K562 (cell line): ENCODE results near the gene KLRF2. TPM values are rescaled to one million over a fixed set of nuclear protein-coding genes. Genes with fewer than 3 reads are reported as not detected.

Source experiments
- ATAC-seq: fragments of 200-7000 bp; cut with Tn5 transposase; 3 replicates; pipeline ENCODE4 v1.9.1; 2020; ENCODE audit warnings: moderate library complexity
- BruUV-seq: library from RNA; stranded (reverse); fragments of 400-500 nt; replicated peaks from 2 replicates; lab custom pipeline; 2021; lab: Mats Ljungman, UMichigan
- CTCF ChIA-PET: fragments of 300-600 bp; formaldehyde crosslinking; extraction: SDS; loops from one replicate; lab custom pipeline; 2021; ENCODE audit warnings: low intra/inter-chr PET ratio; lab: Yijun Ruan, JAX
- POLR2A ChIA-PET: fragments of 300-600, 350-650 bp; sonication (Branson Sonifier 250); formaldehyde crosslinking; extraction: SDS; loops from one replicate; lab custom pipeline; 2021; ENCODE audit warnings: antibody characterized with exemption, inconsistent platforms; lab: Yijun Ruan, JAX
- DNase-seq, 4 experiments: peaks; one replicate each; pipeline versions ENCODE4 v3.0.0 to v3.0.0-alpha.2; 2011 to 2018; ENCODE audit warnings: low spot score in 3 of 4, mixed read lengths in 3 of 4; ENCODE audit errors: extremely low read depth in 1 of 4
- FAIRE-seq: peaks from 2 replicates; lab custom pipeline; 2011; peaks lifted over from hg19 to GRCh38; lab: Jason Lieb, UNC
- H2AFZ ChIP-seq: 2 replicates; pipeline ENCODE4 v1.6.0; 2011; ENCODE audit warnings: low read depth, low read length, control low read depth, inconsistent platforms
- H3K27ac ChIP-seq: fragments of 200-600 bp; 3 replicates; pipeline ENCODE4 v1.8.0; 2011; ENCODE audit warnings: low read depth, mild to moderate bottlenecking, control low read depth, inconsistent platforms, low read length, moderate library complexity, mixed read lengths; ENCODE audit errors: extremely low read depth
- H3K27me3 ChIP-seq, 2 experiments: fragments of 300-600 bp in 1 of 2; 2 replicates in 1 of 2; 3 replicates in 1 of 2; pipeline versions ENCODE4 v1.6.0 to v1.8.0; 2011; ENCODE audit warnings: inconsistent platforms in 2 of 2, low read length in 2 of 2, mild to moderate bottlenecking in 1 of 2, mixed read lengths in 1 of 2, moderate library complexity in 1 of 2; ENCODE audit not compliant: control insufficient read depth in 2 of 2, insufficient read depth in 2 of 2
- H3K36me3 ChIP-seq: fragments of 300-600 bp; 3 replicates; pipeline ENCODE4 v1.8.0; 2011; ENCODE audit warnings: mild to moderate bottlenecking, low read length, inconsistent platforms; ENCODE audit not compliant: control insufficient read depth, insufficient read depth
- H3K4me1 ChIP-seq, 2 experiments: fragments of 200-600 bp in 1 of 2; replicated peaks in 1 of 2; 2 replicates in 1 of 2; 3 replicates in 1 of 2; pipeline versions ENCODE4 v1.5.1 to v1.8.0; 2011; ENCODE audit warnings: inconsistent platforms in 2 of 2, low read length in 2 of 2, mild to moderate bottlenecking in 1 of 2, mixed read lengths in 1 of 2, moderate library complexity in 1 of 2; ENCODE audit not compliant: control insufficient read depth in 2 of 2, insufficient read depth in 2 of 2
- H3K4me2 ChIP-seq: 2 replicates; pipeline ENCODE4 v1.6.1; 2011; ENCODE audit warnings: low read length, control low read depth, inconsistent platforms, mixed read lengths; ENCODE audit not compliant: insufficient read depth
- H3K4me3 ChIP-seq: fragments of 200-600 bp; sonication (generic), shearing (Covaris generic); 2 replicates; pipeline ENCODE4 v1.5.1; 2016; ENCODE audit warnings: control low read depth, inconsistent platforms
- H3K79me2 ChIP-seq: fragments of 200-600 bp; 3 replicates; pipeline ENCODE4 v1.8.0; 2011; ENCODE audit warnings: low read length, inconsistent platforms; ENCODE audit not compliant: control insufficient read depth, insufficient read depth
- H3K9ac ChIP-seq, 2 experiments: 2 replicates each; pipeline versions ENCODE4 v1.6.0 to v1.6.1; 2011; ENCODE audit warnings: low read depth in 2 of 2, low read length in 2 of 2, control low read depth in 1 of 2, inconsistent platforms in 1 of 2, mild to moderate bottlenecking in 1 of 2, mixed read lengths in 1 of 2; ENCODE audit not compliant: insufficient read depth in 1 of 2
- H3K9me1 ChIP-seq: one replicate; pipeline ENCODE4 v1.6.0; 2011; ENCODE audit warnings: inconsistent platforms, mild to moderate bottlenecking, low read length, moderate library complexity; ENCODE audit not compliant: control insufficient read depth, insufficient read depth
- H3K9me3 ChIP-seq: replicated peaks from 2 replicates; pipeline ENCODE4 v1.5.1; 2011; ENCODE audit warnings: low read depth, low read length, inconsistent platforms; ENCODE audit not compliant: control insufficient read depth, insufficient read depth
- H4K20me1 ChIP-seq: replicated peaks from 2 replicates; pipeline ENCODE4 v1.6.1; 2011; ENCODE audit warnings: low read length, inconsistent platforms, mixed read lengths; ENCODE audit not compliant: control insufficient read depth, insufficient read depth
- CHD2 ChIP-seq: IDR thresholded peaks from 2 replicates; pipeline ENCODE4 v1.6.1; 2011; ENCODE audit warnings: low read depth, low read length
- HDAC6 ChIP-seq: IDR thresholded peaks from 2 replicates; pipeline ENCODE4 v1.6.1; 2012; ENCODE audit warnings: low read depth, mild to moderate bottlenecking, control low read depth, inconsistent platforms, low read length, moderate library complexity
- JUND ChIP-seq, 2 experiments: IDR thresholded peaks; 2 replicates in 1 of 2; 3 replicates in 1 of 2; pipeline ENCODE4 v1.6.1; 2011; ENCODE audit warnings: borderline replicate concordance in 2 of 2, low read depth in 2 of 2, low read length in 2 of 2, improper control_type of control experiment in 1 of 2, missing biosample characterization in 1 of 2, missing genetic modification characterization in 1 of 2, missing genetic modification reagents in 1 of 2
- LARP7 ChIP-seq: fragments of 450-650 bp; IDR thresholded peaks from 2 replicates; pipeline ENCODE4 v1.6.1; 2016
- MYNN ChIP-seq, 2 experiments: sonication (generic); formaldehyde crosslinking in 1 of 2; IDR thresholded peaks; 2 replicates each; pipeline versions ENCODE4 v1.5.0 to v1.6.1; 2016 to 2020; ENCODE audit warnings: antibody characterized with exemption in 1 of 2, missing genetic modification reagents in 1 of 2
- TARDBP ChIP-seq: fragments of 450-650 bp; IDR thresholded peaks from 2 replicates; pipeline ENCODE4 v1.6.1; 2016
- ZFX ChIP-seq: sonication (generic); formaldehyde crosslinking; IDR thresholded peaks from 2 replicates; pipeline ENCODE4 v1.8.0; 2022; ENCODE audit warnings: mild to moderate bottlenecking, missing genetic modification reagents, moderate library complexity
- ZNF324 ChIP-seq: fragments of 250-450 bp; sonication (Bioruptor Pico); IDR thresholded peaks from 2 replicates; pipeline ENCODE4 v1.4.0; 2020; ENCODE audit warnings: mild to moderate bottlenecking
- ZNF644 ChIP-seq: fragments of 200-800 bp; sonication (Bioruptor generic); IDR thresholded peaks from 2 replicates; pipeline ENCODE4 v1.6.1; 2016; ENCODE audit warnings: low read depth, missing genetic modification characterization, missing compliant biosample characterization
- ZNF668 ChIP-seq: fragments of 250-450 bp; sonication (Bioruptor Pico); IDR thresholded peaks from 2 replicates; pipeline ENCODE4 v1.8.0; 2022; ENCODE audit warnings: mild to moderate bottlenecking, inconsistent platforms
- ZNF76 ChIP-seq: fragments of 250-450 bp; sonication (Bioruptor Pico); IDR thresholded peaks from 2 replicates; pipeline ENCODE4 v1.4.0; 2020; ENCODE audit warnings: mild to moderate bottlenecking, moderate library complexity, borderline replicate concordance
- ZNF780A ChIP-seq: fragments of 250-450 bp; sonication (Bioruptor Pico); IDR thresholded peaks from 2 replicates; pipeline ENCODE4 v1.5.0; 2021; ENCODE audit warnings: mild to moderate bottlenecking
- whole genome bisulfite sequencing: fragments of 100-300 bp; shearing (Covaris generic); methylation state at CpG from one replicate; pipeline ENCODE4 v1.1.6; 2016; ENCODE audit warnings: low coverage, mixed read lengths; ENCODE audit not compliant: insufficient coverage; ENCODE audit errors: missing lambda C conversion rate; 5-methylcytosine and 5-hydroxymethylcytosine counted together
- in situ Hi-C: fragments of 300-500 bp; cut with MboI; formaldehyde crosslinking; loops from 4 replicates; pipeline ENCODE4 v1.15.0; 2018; ENCODE audit warnings: inconsistent platforms, mixed read lengths
- intact Hi-C: fragments of 100-400 bp; cut with micrococcal nuclease; formaldehyde crosslinking; loops from 2 replicates; pipeline ENCODE4 v1.14.2; 2022
- polyA plus RNA-seq, 8 experiments: library from polyadenylated mRNA; depleted of rRNA in 4 of 8; stranded (reverse) in 5 of 8; unstranded in 3 of 8; fragments of >200 nt; fragmentation: Nextera tagmentation in 2 of 8; fragmentation: Illumina TruSeq in 1 of 8; extraction: Ambion mirVana in 2 of 8; extraction: Trizol in 1 of 8; gene quantifications; 2 replicates each; pipeline versions ENCODE4 v1.2.1 to v1.2.3, GENCODE V29; 2011 to 2014; ENCODE audit warnings: inconsistent platforms in 1 of 8, missing spikeins in 1 of 8
- total RNA-seq, 7 experiments: library from RNA; depleted of rRNA in 6 of 7; stranded (reverse); fragments of >200 nt in 6 of 7; fragmentation: Illumina TruSeq in 2 of 7; extraction: Trizol in 2 of 7; gene quantifications; 2 replicates each; pipeline versions ENCODE4 v1.2.1 to v1.2.3, GENCODE V29; 2011 to 2021; ENCODE audit warnings: low replicate concordance in 1 of 7
- TF ChIP-seq, protein P1 (sequence below): fragments of 200-400 bp; formaldehyde crosslinking; IDR thresholded peaks from 2 replicates; pipeline ENCODE4 v1.6.1; 2017; ENCODE audit warnings: mild to moderate bottlenecking, low read depth, low read length, moderate library complexity
- TF ChIP-seq, protein P2 (sequence below): fragments of 450-650 bp; IDR thresholded peaks from 2 replicates; pipeline ENCODE4 v1.6.1; 2017; ENCODE audit warnings: antibody characterized with exemption, mild to moderate bottlenecking

KLRF2 gene
- total and polyA plus RNA-seq, 9 of the 15 experiments (the other 6 are each of a cell fraction or from before 2014, with no cell fraction given) = not detected

DNA sequence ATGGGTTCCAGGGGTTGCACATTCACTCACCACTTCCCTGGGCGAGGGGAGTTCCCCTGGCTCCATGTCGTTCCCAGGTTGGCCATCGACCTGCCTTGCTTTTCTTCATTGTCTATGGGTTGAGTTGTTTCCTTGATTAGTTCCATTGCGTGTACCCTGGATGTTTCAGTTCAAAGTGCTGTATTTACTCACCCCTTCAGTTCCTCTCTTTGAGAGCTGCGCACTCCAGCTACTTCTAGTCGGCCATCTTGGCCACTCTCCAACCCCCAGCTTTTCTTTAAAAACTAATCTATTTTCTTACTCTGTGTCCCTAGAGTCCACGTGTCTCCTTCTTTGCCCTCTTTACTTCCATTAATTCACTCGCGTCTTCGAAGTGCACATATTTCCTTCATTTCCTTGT lies 39.2 kb downstream of the KLRF2 start (continued):
- TF ChIP-seq, protein P1, sequence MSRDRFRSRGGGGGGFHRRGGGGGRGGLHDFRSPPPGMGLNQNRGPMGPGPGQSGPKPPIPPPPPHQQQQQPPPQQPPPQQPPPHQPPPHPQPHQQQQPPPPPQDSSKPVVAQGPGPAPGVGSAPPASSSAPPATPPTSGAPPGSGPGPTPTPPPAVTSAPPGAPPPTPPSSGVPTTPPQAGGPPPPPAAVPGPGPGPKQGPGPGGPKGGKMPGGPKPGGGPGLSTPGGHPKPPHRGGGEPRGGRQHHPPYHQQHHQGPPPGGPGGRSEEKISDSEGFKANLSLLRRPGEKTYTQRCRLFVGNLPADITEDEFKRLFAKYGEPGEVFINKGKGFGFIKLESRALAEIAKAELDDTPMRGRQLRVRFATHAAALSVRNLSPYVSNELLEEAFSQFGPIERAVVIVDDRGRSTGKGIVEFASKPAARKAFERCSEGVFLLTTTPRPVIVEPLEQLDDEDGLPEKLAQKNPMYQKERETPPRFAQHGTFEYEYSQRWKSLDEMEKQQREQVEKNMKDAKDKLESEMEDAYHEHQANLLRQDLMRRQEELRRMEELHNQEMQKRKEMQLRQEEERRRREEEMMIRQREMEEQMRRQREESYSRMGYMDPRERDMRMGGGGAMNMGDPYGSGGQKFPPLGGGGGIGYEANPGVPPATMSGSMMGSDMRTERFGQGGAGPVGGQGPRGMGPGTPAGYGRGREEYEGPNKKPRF = no peak

DNA sequence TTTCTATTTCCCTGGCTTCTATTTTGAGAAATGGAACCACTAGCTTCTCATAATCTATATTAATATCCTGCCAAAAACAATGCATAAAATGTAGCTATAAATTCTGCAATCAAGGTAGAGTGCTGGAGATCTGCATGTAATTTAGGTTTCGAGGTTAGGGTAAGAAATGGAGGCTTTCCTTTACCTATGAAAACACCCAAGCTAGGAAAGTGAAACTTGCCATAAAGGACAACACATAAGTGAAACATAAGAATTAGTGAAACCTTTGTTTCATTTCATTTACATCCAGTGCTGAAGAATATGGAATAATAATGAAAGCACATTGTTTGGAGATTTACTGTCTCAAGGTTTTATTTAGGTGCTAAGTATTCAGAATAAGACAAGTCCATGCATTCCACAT lies 41.1 kb downstream of the KLRF2 start:
- H3K79me2 ChIP-seq = no peaks in the 10 kb centered on the region
- FAIRE-seq (no peak), ATAC-seq (no peak), DNase-seq (no peak)
- ChIA-PET POLR2A (no interaction called here), CTCF (no interaction called here)
- TF ChIP-seq ZFX (CRISPR knock-in tag) (no peak), LARP7 (no peak), ZNF780A (no peak), ZNF324 (CRISPR knock-in tag) (no peak), MYNN (IDR thresholded peaks at IDR 0.05) (no peak), MYNN (CRISPR knock-in tag; IDR thresholded peaks at IDR 0.05) (no peak), ZNF644 (tag) (no peak), ZNF76 (no peak), JUND (IDR thresholded peaks at IDR 0.05; ENCODE audit: borderline replicate concordance, low read depth, low read length) (no peak), JUND (tag; IDR thresholded peaks at IDR 0.05; ENCODE audit: borderline replicate concordance, low read depth, low read length) (no peak), CHD2 (no peak), ZNF668 (CRISPR knock-in tag) (no peak), HDAC6 (no peak), TARDBP (no peak)
- TF ChIP-seq, protein P2, sequence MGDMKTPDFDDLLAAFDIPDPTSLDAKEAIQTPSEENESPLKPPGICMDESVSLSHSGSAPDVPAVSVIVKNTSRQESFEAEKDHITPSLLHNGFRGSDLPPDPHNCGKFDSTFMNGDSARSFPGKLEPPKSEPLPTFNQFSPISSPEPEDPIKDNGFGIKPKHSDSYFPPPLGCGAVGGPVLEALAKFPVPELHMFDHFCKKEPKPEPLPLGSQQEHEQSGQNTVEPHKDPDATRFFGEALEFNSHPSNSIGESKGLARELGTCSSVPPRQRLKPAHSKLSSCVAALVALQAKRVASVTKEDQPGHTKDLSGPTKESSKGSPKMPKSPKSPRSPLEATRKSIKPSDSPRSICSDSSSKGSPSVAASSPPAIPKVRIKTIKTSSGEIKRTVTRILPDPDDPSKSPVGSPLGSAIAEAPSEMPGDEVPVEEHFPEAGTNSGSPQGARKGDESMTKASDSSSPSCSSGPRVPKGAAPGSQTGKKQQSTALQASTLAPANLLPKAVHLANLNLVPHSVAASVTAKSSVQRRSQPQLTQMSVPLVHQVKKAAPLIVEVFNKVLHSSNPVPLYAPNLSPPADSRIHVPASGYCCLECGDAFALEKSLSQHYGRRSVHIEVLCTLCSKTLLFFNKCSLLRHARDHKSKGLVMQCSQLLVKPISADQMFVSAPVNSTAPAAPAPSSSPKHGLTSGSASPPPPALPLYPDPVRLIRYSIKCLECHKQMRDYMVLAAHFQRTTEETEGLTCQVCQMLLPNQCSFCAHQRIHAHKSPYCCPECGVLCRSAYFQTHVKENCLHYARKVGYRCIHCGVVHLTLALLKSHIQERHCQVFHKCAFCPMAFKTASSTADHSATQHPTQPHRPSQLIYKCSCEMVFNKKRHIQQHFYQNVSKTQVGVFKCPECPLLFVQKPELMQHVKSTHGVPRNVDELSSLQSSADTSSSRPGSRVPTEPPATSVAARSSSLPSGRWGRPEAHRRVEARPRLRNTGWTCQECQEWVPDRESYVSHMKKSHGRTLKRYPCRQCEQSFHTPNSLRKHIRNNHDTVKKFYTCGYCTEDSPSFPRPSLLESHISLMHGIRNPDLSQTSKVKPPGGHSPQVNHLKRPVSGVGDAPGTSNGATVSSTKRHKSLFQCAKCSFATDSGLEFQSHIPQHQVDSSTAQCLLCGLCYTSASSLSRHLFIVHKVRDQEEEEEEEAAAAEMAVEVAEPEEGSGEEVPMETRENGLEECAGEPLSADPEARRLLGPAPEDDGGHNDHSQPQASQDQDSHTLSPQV = no peak
- no peaks in the 10 kb centered on the region for H3K9me3 ChIP-seq
- H4K20me1 ChIP-seq = no peaks in the 10 kb centered on the region
- no peak overlapping the region for H3K4me3 ChIP-seq
- no peak overlapping the region for H2AFZ ChIP-seq
- no TSS peak for BruUV-seq
- H3K4me1 ChIP-seq = no peaks in the 10 kb centered on the region
- no peak overlapping the region for H3K9ac ChIP-seq
- no peaks in the 10 kb centered on the region for H3K27me3 ChIP-seq
- in situ Hi-C loops = loop anchor here (10.0 kb wide), 1 partner anchor 178 kb away; no protein-coding TSS in a partner anchor
- intact Hi-C loops = no loop called here
- H3K9me1 ChIP-seq = no peaks in the 10 kb centered on the region
- H3K4me2 ChIP-seq = no peak overlapping the region
- H3K27ac ChIP-seq = no peak overlapping the region
- WGBS = 25% methylated on average over 1 of the region's 1 CpG
- H3K36me3 ChIP-seq = no peaks in the 10 kb centered on the region
